HG03095 (cell line): Measurements from ENCODE around the gene MTHFD1L.

Source experiments
- ATAC-seq: cut with Tn5 transposase; IDR thresholded peaks from one replicate; pipeline ENCODE4 v1.9.1; 2021; ENCODE audit warnings: moderate library complexity; ENCODE audit not compliant: unreplicated experiment

MTHFD1L gene

GRCh38 chr6:150930841-150931240 lies 65.3 kb downstream of the MTHFD1L start:
- ATAC-seq = no peak

GRCh38 chr6:150931405-150931804 lies 65.9 kb downstream of the MTHFD1L start:
- no peak for ATAC-seq

- no peak for ATAC-seq
Measured at GRCh38 chr6:150932996-150933395, 67.5 kb downstream of the MTHFD1L start.

- ATAC-seq = no peak
Measured at GRCh38 chr6:150934380-150934779, 68.9 kb downstream of the MTHFD1L start.

GRCh38 chr6:150936021-150936555 lies 70.6 kb downstream of the MTHFD1L start:
- ATAC-seq = no peak

- ATAC-seq = no peak
Measured at GRCh38 chr6:150937132-150937906, 71.8 kb downstream of the MTHFD1L start.

- ATAC-seq = no peak
Measured at GRCh38 chr6:150939399-150939798, 73.9 kb downstream of the MTHFD1L start.

GRCh38 chr6:150940941-150941340 lies 75.4 kb downstream of the MTHFD1L start:
- ATAC-seq = no peak

- no peak for ATAC-seq
Measured at GRCh38 chr6:150949526-150949925, 84.0 kb downstream of the MTHFD1L start.

GRCh38 chr6:150953851-150954250 lies 88.3 kb downstream of the MTHFD1L start:
- no peak for ATAC-seq

GRCh38 chr6:150959166-150959565 lies 93.7 kb downstream of the MTHFD1L start:
- ATAC-seq = no peak

GRCh38 chr6:150962436-150962835 lies 96.9 kb downstream of the MTHFD1L start:
- ATAC-seq = no peak

GRCh38 chr6:150964765-150965164 lies 99.3 kb downstream of the MTHFD1L start:
- ATAC-seq = no peak

GRCh38 chr6:150966786-150967185 lies 101.3 kb downstream of the MTHFD1L start:
- ATAC-seq = no peak

GRCh38 chr6:150967381-150967780 lies 101.9 kb downstream of the MTHFD1L start:
- ATAC-seq = no peak

- no peak for ATAC-seq
Measured at GRCh38 chr6:150967910-150968309, 102.4 kb downstream of the MTHFD1L start.

- no peak for ATAC-seq
Measured at GRCh38 chr6:150969901-150970300, 104.4 kb downstream of the MTHFD1L start.

GRCh38 chr6:150971219-150971618 lies 105.7 kb downstream of the MTHFD1L start:
- ATAC-seq = no peak

- ATAC-seq = no peak
Measured at GRCh38 chr6:150975136-150975535, 109.6 kb downstream of the MTHFD1L start.

GRCh38 chr6:150977281-150977680 lies 111.8 kb downstream of the MTHFD1L start:
- no peak for ATAC-seq

- ATAC-seq = no peak
Measured at GRCh38 chr6:150978624-150979023, 113.1 kb downstream of the MTHFD1L start.

- ATAC-seq = no peak
Measured at GRCh38 chr6:150979826-150980350, 114.4 kb downstream of the MTHFD1L start.
